ENCODE results near the gene CAPN5.
A peak's percentile ranks its signal among the peaks of the same experiment; 100 is the strongest.
"Not testable (repeated sequence)": the region's sequence is repeated elsewhere in the genome, so short reads cannot be mapped to it uniquely, and the experiment has no call there.

The CAPN5 gene

GRCh38 chr11:77044356-77044755, 22.4 kb upstream of the CAPN5 start:
- no peak for DNase-seq

- no peak for DNase-seq
These were observed 21.9 kb upstream of the CAPN5 start for GRCh38 chr11:77044886-77045285.

- DNase-seq: no peak
These were observed 20.7 kb upstream of the CAPN5 start for GRCh38 chr11:77046060-77046501.

- peak; percentile 91 to 97 for DNase-seq
These were observed 19.5 kb upstream of the CAPN5 start for GRCh38 chr11:77047007-77047927.

GRCh38 chr11:77047928-77048446, 18.8 kb upstream of the CAPN5 start:
- DNase-seq: not testable (repeated sequence)

- DNase-seq: no peak
These were observed 17.7 kb upstream of the CAPN5 start for GRCh38 chr11:77049026-77049425.

- DNase-seq: no peak
These were observed 15.3 kb upstream of the CAPN5 start for GRCh38 chr11:77051511-77051910.

GRCh38 chr11:77052518-77052917, 14.3 kb upstream of the CAPN5 start:
- DNase-seq: no peak

GRCh38 chr11:77053217-77054015, 13.4 kb upstream of the CAPN5 start:
- DNase-seq: no peak

- DNase-seq: no peak
These were observed 12.7 kb upstream of the CAPN5 start for GRCh38 chr11:77054084-77054483.

GRCh38 chr11:77055101-77055561, 11.6 kb upstream of the CAPN5 start:
- DNase-seq: no peak

- DNase-seq: no peak
These were observed 10.9 kb upstream of the CAPN5 start for GRCh38 chr11:77055913-77056312.

- no peak for DNase-seq
These were observed 9.9 kb upstream of the CAPN5 start for GRCh38 chr11:77056814-77057402.

- no peak for DNase-seq
These were observed 8.8 kb upstream of the CAPN5 start for GRCh38 chr11:77057938-77058474.

GRCh38 chr11:77058900-77059299, 7.9 kb upstream of the CAPN5 start:
- no peak for DNase-seq

- DNase-seq: no peak
These were observed 7.0 kb upstream of the CAPN5 start for GRCh38 chr11:77059806-77060205.

- DNase-seq: no peak
These were observed 6.5 kb upstream of the CAPN5 start for GRCh38 chr11:77060234-77060633.

- DNase-seq: not testable (repeated sequence)
These were observed 5.5 kb upstream of the CAPN5 start for GRCh38 chr11:77061258-77061657.

- no peak for DNase-seq
These were observed 3.8 kb upstream of the CAPN5 start for GRCh38 chr11:77062924-77063323.

GRCh38 chr11:77063407-77063806, 3.4 kb upstream of the CAPN5 start:
- DNase-seq: no peak

GRCh38 chr11:77063861-77064260, 2.9 kb upstream of the CAPN5 start:
- DNase-seq: no peak

- no peak for DNase-seq
These were observed 2.0 kb upstream of the CAPN5 start for GRCh38 chr11:77064648-77065217.

- no peak for DNase-seq
These were observed 918 bp upstream of the CAPN5 start for GRCh38 chr11:77065878-77066228.
